ENCODE data around the gene VKORC1L1. TPM values are rescaled to one million over a fixed set of nuclear protein-coding genes. Genes with fewer than 3 reads are reported as not detected.

The VKORC1L1 gene
- total and polyA plus RNA-seq, 10 of the 15 experiments (the other 5 are each of a cell fraction or from before 2014, with no cell fraction given), result 3.3 to 18.8 (median 12.5) TPM

DNA sequence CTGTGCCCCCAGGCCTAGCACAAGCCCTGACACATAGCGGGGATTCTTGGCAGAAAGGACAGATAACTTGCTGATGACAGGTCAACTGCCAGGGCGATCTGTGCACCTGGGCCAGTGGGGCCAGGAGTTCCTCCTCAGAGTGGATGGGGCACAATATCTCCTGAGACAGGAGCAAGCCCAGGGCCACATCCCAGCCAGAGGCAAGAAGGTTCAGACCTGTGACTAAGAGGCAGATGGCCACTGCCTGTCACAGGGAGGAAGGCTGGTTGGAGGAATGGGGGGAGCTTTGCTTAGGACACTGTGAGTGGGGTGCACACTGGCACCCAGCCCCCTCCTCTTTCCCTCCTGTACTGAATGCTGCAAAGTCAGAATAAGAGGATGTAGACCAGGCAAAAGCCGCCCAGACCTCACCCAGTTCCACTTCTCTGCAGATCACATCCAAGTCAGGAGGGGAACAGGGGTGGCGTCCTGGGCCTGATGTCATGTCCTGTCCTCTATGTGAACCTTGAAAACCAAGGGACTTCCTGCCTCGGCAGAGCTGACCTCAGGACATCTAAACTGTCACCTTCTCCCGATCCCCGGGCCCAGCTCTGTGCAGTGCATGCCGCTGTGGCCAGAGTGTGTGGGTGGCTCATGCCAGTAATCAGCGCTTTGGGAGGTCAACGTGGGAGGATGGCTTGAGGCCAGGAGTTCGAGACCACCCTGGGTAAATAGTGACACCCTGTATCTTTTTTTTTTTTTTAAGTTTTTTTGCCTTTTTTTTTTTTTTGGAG lies 107.8 kb downstream of the VKORC1L1 start (continued):
- TF ChIP-seq E4F1 (IDR thresholded peaks at IDR 0.05; ENCODE audit: borderline replicate concordance, partially characterized antibody), result no peak
- TF ChIP-seq CREM (IDR thresholded peaks at IDR 0.05; ENCODE audit: low read depth), result peak; percentile 85
- no peak for TF ChIP-seq ZBED1 (IDR thresholded peaks at IDR 0.05; ENCODE audit: borderline replicate concordance)
- TF ChIP-seq PKNOX1 (IDR thresholded peaks at IDR 0.05), result peak; percentile 46; the same call in 1 of the 2 replicates
- TF ChIP-seq ZBTB4 (CRISPR knock-in tag; IDR thresholded peaks at IDR 0.05), result no peak
- TF ChIP-seq TBL1XR1 (IDR thresholded peaks at IDR 0.05; ENCODE audit: low read depth, low read length), result no peak
- TF ChIP-seq PAX5 (IDR thresholded peaks at IDR 0.05; ENCODE audit: borderline replicate concordance, low read depth, low read length), result no peak
- no peak for TF ChIP-seq ZNF24 (IDR thresholded peaks at IDR 0.05)
- TF ChIP-seq MEF2A (IDR thresholded peaks at IDR 0.05; ENCODE audit: insufficient read depth, low read depth, low read length), result no peak
- peak; percentile 44; the same call in 1 of the 2 replicates for TF ChIP-seq TAF1 (IDR thresholded peaks at IDR 0.05; ENCODE audit: borderline replicate concordance, low read depth, low read length)
- no peak for TF ChIP-seq RFX5 (IDR thresholded peaks at IDR 0.05; ENCODE audit: low read depth, low read length)
- no peak for TF ChIP-seq IRF5 (IDR thresholded peaks at IDR 0.05; ENCODE audit: borderline replicate concordance)
- TF ChIP-seq PML (IDR thresholded peaks at IDR 0.05; ENCODE audit: low read length), result peak; percentile 64; the same call in 1 of the 2 replicates
- TF ChIP-seq RCOR1 (conservative IDR thresholded peaks at IDR 0.05; ENCODE audit: low read depth, low read length), result no peak
- 0 out of 3 replicates have a peak, but pooled peaks have one; percentile 47 for TF ChIP-seq POU2F2 (IDR thresholded peaks at IDR 0.05; ENCODE audit: borderline replicate concordance, low read depth, low read length)
- no peak for TF ChIP-seq SUZ12 (IDR thresholded peaks at IDR 0.05; ENCODE audit: unreplicated experiment)
- no peak for TF ChIP-seq PAX8 (IDR thresholded peaks at IDR 0.05)
- no peak for TF ChIP-seq TCF7 (IDR thresholded peaks at IDR 0.05; ENCODE audit: borderline replicate concordance)
- TF ChIP-seq EED (IDR thresholded peaks at IDR 0.05; ENCODE audit: low read depth), result 0 out of 2 replicates have a peak, but pooled peaks have one; percentile 45
- TF ChIP-seq BACH1 (IDR thresholded peaks at IDR 0.05; ENCODE audit: borderline replicate concordance), result no peak
- TF ChIP-seq YBX1 (IDR thresholded peaks at IDR 0.05), result no peak
